ENCODE results near the gene ALDH1L1.
"Not testable (repeated sequence)": the region's sequence is repeated elsewhere in the genome, so short reads cannot be mapped to it uniquely, and the experiment has no call there.

The ALDH1L1 gene

GRCh38 chr3:126078866-126079265 lies 101.5 kb downstream of the ALDH1L1 start:
- DNase-seq: no peak

- no peak for DNase-seq
These were observed 102.6 kb downstream of the ALDH1L1 start for GRCh38 chr3:126077754-126078153.

- no peak for DNase-seq
These were observed 104.2 kb downstream of the ALDH1L1 start for GRCh38 chr3:126076140-126076539.

GRCh38 chr3:126070146-126070545 lies 110.2 kb downstream of the ALDH1L1 start:
- DNase-seq: no peak

GRCh38 chr3:126067959-126068358 lies 112.4 kb downstream of the ALDH1L1 start:
- no peak for DNase-seq

- not testable (repeated sequence) for DNase-seq
These were observed 113.7 kb downstream of the ALDH1L1 start for GRCh38 chr3:126066676-126067075.

- DNase-seq: no peak
These were observed 114.5 kb downstream of the ALDH1L1 start for GRCh38 chr3:126065876-126066275.

- DNase-seq: no peak
These were observed 115.6 kb downstream of the ALDH1L1 start for GRCh38 chr3:126064627-126065258.

GRCh38 chr3:126063358-126063965 lies 116.9 kb downstream of the ALDH1L1 start:
- no peak for DNase-seq

- no peak for DNase-seq
These were observed 118.9 kb downstream of the ALDH1L1 start for GRCh38 chr3:126061301-126062032.

GRCh38 chr3:126060613-126061145 lies 119.7 kb downstream of the ALDH1L1 start:
- DNase-seq: no peak

- DNase-seq: no peak
These were observed 121.7 kb downstream of the ALDH1L1 start for GRCh38 chr3:126058666-126059065.

GRCh38 chr3:126057936-126058335 lies 122.5 kb downstream of the ALDH1L1 start:
- DNase-seq: no peak

- DNase-seq: no peak
These were observed 122.9 kb downstream of the ALDH1L1 start for GRCh38 chr3:126057501-126057819.

GRCh38 chr3:126056681-126057500 lies 123.5 kb downstream of the ALDH1L1 start:
- DNase-seq: no peak

- no peak for DNase-seq
These were observed 124.3 kb downstream of the ALDH1L1 start for GRCh38 chr3:126056088-126056487.

- DNase-seq: no peak
These were observed 125.5 kb downstream of the ALDH1L1 start for GRCh38 chr3:126054870-126055269.

GRCh38 chr3:126053949-126054569 lies 126.3 kb downstream of the ALDH1L1 start:
- no peak for DNase-seq
